Activated T-cell treated with anti-CD3 and anti-CD28 coated beads for 48 hours (primary cell): ENCODE data around the gene TGFBRAP1.
"Not testable (repeated sequence)": the region's sequence is repeated elsewhere in the genome, so short reads cannot be mapped to it uniquely, and the experiment has no call there.

Source experiments
- DNase-seq: peaks from one replicate; pipeline ENCODE4 v3.0.0-alpha.2; 2020; ENCODE audit warnings: low read depth

The TGFBRAP1 gene

DNA sequence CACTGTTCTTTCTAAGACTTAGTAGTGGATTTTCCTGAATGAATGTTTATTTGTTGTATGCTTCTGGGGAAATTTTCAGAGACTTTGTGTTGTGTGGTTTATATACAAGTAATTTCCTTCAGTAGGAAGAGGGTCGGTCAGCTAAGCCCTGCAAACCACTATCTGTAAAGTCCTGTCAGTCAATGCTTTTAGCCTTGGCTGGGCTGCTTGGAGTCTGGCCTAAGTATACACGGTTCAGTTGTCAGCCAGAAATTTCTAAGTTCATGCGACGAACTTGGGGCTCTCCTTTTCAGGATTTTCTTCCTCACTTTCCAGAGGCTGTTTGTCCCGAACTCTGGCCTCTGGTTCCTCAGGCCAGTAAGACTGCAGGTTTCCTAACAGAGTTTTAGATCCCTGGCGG, 29.1 kb upstream of the TGFBRAP1 start:
- no peak for DNase-seq

DNA sequence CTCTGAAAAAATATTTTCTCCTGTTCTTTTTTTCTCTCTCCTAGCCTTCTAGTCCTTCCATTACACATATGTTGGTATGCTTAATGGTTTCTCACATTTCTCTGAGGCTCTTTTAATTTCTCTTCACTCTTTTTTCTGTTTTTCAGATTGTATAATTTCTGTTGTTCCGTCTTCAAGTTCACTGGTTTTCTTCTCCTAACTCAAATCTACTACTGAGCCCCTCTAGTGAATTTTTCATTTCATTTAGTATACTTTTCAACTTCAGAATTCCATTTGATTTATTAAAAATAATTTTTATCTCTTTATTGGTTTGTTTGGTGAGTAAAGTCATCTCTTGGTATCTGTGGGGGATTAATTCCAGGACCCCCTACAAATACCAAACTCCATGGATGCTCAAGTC, 27.6 kb upstream of the TGFBRAP1 start:
- no peak for DNase-seq

DNA sequence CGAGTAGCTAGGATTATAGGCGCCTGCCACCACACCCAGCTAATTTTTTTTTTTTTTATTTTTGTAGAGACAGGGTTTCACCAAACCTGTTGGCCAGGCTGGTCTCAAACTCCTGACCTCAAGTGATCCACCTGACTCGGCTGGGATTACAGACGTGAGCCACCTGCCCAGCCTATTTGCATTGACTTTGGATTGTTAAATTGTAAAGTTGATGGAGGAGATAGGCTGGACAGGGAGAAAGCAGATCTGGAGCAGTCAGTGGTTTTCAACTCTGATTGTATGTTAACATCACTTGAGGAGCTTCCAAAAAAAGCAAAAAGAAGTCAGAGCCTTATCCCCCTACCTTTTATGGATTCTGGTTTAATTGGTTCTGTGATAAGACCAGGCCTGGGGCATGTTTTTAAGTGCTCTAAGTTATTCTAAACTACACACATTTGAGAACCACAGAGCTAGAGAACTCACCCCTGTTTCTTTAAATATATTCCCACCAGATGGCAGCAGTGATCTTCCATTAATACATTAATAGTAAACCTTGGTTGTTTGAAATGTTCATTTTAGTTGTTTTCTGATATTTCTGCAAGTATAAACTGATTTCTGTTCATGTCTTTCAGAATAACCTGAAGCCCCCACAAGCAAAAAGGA, 15.3 kb upstream of the TGFBRAP1 start:
- DNase-seq, result no peak

DNA sequence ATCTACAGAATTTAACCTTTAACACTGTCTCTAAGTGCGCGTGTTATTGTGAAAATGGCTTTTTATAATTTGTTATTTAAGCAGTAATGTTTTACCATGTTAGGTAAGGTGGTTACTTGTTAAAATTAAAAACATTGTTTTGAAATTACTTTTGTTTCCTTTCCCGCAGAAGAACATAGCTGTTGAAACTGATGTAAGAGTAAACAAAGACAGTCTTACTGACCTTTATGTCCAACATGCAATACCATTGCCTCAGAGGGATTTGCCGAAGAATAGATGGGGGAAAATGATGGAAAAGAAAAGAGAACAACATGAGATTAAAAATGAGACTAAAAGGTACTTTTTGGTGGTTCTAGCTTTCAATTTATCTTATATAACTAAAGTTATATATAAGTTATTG, 9.9 kb upstream of the TGFBRAP1 start:
- DNase-seq, result no peak

DNA sequence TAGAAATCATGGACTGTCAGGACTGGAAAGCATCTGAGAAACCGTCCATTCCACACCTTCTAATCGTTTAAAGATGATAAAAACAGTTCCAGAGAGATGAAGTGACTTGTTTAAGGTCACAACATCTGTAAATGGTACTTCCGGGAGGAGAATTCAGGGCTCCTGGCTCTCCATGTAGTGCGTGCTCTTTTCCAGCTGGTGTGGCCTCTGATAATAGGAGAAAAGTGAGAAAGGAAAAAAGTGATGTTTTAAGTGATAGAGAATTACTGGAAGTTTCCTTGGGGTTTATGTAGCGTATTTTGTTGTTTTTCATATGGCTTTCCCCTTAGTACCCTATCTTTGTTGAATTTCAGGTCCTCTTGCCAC, 8.5 kb upstream of the TGFBRAP1 start:
- no peak for DNase-seq

DNA sequence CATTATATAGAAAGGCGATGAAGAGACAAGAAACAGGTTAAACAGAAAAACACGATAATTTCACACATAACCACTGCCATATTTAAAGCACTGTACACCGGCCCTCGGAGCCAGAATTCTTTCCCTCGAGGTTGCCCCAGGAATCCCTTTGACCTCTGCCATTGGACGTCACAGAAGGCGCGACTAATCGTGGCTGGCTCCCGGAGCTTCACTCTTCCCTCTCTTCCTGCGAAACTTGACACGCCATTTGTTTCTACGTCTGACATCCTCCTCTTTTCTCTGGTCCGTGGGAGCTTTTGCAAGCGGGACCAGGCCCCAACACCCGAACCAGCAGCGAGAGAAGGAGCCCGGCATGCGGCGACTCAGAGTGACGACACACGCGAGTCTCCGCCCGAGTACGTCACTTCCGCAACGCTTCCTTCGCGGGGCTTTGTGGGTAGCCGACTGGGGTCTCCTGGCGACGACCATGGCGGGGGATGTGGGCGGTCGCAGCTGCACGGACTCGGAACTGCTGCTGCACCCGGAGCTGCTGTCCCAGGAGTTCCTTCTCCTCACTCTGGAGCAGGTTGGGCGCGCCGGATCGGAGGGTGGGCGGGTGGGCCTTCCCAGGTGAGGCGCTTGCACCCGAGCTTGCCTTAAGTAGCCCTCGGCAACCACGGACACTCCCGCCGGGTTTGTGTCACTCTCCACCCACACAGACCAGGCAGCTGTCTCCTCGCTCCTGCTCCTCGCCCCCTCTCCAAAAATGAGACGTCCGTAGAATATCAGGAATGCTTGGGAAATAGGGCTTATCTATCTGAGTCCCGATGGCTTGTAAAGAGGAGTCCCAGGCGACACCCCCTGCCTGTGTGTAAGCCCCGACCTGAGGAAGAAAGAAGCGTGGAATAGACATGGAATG, 7.8 kb upstream of the TGFBRAP1 start, which contains the start of gene C2orf49:
C2orf49 (plus strand) TSS at position 419 of the 898 bp plus-strand sequence; CDS start at position 467, 48 bp downstream.
- DNase-seq, result peak; percentile 87

- no peak for DNase-seq
These were observed 7.2 kb upstream of the TGFBRAP1 start for GRCh38 chr2:105336786-105337121.

GRCh38 chr2:105335469-105335868, 5.9 kb upstream of the TGFBRAP1 start:
- DNase-seq, result no peak

- no peak for DNase-seq
These were observed 4.7 kb upstream of the TGFBRAP1 start for GRCh38 chr2:105334211-105334610.

- no peak for DNase-seq
These were observed 1.3 kb upstream of the TGFBRAP1 start for GRCh38 chr2:105330681-105331375.

GRCh38 chr2:105329197-105329554, 359 bp downstream of the TGFBRAP1 start:
- no peak for DNase-seq

DNA sequence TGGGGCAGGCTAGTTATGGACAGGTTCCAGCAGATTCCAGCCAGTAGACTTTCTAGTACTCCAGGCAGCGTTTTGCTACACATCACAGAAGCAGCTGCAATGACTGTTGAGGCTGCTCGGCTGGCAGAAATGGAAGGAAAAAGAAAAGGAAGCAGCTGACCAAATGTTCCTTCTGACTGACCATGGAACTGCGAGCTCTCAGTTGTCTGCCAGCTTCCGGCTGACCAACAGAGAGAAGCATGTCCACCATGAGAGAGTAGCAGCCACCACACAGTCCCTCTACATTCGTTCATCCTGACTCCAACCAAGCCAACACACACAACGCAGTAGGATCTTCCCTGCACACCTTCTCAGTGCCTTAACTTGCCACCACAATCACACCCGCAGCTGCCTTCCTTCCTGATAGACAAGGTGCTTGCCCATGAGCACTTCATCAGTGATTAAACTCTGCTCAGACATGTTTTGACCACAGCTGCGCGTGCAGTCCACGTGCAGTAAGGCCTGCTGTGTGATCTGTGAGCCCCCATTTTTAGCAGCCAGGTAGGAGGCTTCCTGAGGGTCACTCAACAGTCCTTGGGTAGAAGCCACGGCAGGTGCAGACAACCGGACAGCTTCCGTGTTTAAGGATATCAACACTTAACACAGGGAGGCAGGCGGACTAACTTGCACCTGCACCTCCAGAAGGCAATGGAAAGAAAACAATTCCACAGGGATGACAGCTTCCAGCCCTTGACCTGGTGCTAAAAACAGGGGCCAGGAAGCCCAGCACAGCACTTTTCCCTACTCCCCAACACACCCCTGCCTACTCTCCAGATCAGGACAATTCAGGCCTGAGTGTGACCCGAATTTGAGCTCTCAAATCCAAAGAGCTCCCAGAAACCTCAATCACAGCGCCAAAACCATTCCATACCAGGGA, 996 bp downstream of the TGFBRAP1 start:
- peak; percentile 19 for DNase-seq

- DNase-seq, result no peak
These were observed 1.8 kb downstream of the TGFBRAP1 start for GRCh38 chr2:105327690-105328089.

GRCh38 chr2:105327271-105327670, 2.3 kb downstream of the TGFBRAP1 start:
- DNase-seq, result not testable (repeated sequence)

DNA sequence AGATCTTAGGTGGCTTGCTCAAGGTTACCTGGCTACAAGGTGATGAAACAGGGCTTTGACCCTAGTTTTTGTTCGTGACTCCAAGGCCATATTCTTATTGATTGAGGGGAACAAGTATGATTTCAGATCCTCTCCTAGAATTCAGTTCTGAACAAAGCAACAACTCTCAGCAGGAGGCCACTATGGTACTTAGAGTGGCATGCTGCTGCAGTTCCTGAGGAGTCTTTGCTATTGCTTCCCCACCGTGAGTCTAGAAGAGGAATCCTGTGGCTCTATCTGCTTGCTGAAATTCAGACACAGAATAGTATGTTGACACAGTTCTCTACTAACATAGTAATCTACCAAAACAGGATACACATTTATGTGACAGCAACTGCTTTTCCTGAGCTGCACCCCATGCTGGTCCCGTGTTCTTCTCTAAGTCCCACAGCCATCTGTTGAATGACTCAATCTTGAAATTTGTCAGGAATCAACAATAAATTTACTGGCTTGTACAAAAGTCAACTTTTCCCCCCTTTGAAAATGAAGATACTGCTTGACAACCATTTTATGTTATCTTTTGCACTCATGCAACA, 4.1 kb downstream of the TGFBRAP1 start:
- DNase-seq, result no peak

DNA sequence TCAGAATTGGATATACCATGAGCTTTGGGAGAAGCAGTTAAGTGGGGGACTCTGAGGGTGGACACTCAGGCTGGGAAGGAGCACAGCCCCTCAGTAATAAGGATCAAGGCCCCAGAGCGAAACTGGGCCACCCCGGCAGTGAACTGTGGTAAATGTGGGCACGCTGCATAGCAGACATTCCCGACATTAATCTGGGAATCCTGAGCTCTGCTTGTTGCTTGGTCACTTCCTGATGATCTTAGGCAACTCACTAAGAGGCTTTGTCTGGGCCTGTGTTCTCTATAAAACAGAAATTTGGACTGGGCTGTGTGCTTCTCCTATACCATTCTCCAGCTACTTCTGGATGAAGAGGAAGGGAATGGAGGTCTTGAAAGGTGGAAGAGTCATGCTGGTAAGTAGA, 4.8 kb downstream of the TGFBRAP1 start:
- DNase-seq, result no peak

DNA sequence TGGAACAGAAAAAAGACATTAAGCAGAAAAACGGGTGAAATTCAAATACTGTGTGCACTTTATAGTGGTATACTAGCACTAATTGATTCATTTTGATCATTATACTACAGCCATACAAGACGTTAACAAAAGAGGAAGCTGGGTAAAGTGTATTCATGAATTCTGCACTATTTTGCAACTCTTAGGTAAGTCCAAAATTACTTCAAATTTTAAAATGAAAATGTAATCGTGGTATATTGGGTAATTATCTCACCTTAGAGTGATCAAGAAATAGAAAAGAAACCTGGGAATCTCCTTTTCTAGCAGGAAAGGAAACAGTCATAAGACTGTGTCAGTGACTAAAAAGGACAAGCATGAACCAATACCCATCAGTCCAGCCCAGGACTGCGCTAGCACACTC, 5.4 kb downstream of the TGFBRAP1 start:
- DNase-seq, result no peak

GRCh38 chr2:105323111-105323510, 6.4 kb downstream of the TGFBRAP1 start:
- DNase-seq, result no peak

DNA sequence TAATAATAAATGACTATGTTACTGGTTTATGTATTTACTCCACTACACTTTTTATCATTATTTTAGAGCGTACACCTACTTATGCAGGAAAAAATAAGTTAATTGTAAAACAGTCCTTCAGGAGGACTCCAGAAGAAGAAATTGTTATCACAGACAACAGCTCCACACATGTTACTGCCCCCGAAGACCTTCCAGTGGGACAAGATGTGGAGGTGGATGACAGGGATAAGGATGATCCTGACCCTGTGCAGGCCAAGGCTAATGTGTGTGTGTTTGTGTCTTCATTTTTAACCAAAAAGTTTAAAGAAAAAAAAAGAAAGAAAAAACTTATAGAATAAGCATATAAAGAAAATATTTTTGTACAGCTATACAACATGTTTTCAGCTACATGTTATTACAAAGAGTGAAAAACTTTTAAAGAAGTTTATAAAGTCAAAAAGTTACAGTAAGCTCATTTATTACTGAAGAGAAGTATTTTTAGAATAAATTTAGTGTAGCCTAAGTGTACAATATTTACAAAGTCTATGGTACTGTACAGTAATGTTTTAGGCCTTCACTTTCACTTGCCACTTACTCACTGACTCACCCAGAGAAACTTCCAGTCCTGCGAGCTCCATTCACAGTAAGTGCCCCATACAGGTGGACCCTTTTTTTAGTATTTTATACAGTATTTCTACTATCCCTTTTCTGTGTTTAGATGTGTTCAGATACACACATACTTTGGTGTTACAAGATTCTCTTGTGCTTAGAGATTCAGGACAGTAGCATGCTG, 7.5 kb downstream of the TGFBRAP1 start:
- DNase-seq, result no peak

GRCh38 chr2:105320651-105321215, 8.8 kb downstream of the TGFBRAP1 start:
- DNase-seq, result no peak
